Measurements from ENCODE around the gene FUBP3.

Gene FUBP3

DNA sequence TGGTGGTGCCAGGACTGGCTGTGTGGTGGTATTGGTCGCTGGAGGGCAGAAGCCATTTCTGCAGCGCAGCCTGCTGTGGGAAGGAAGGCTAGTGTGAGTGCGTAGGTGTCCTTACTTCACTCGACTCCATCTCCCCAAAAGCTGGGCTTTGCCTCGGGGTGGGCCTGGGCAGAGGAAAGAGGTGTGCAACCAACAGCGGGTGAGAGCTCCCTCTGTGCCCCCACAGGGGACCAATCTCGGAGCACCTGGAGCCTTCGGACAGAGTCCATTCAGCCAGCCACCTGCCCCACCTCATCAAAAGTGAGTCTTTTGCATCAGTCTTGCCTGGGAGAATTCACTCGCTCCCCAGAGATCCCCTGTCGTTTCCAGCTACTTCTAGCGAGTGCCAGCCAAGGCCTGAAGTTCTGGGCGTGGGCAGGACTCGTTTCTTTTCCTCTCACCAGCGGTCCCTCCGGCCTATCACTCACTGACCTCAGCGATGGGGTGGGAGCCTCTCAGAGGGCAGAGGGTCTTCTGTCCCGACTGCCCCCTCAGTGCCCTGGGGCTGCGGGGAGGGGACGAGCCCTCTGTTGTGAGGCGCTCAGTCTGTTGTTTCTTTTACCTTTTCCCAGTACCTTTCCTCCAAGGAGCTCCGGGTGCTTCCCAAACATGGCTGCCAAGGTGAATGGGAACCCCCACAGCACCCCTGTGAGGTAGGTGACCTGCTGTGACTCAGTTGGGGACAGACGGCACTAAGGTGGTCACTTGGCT, 52.1 kb downstream of the FUBP3 start:
- Histone ChIP-seq H3K27me3 (ENCODE audit: insufficient read depth, poor library complexity, severe bottlenecking) (no peaks in the 10 kb centered on the region), H3K4me3 (replicated peaks; ENCODE audit: insufficient read depth, low read length) (no peak overlapping the region), H3K27ac (replicated peaks) (no peak overlapping the region)
- no peak for DNase-seq (ENCODE audit: low read depth in 1 of 2, low spot score in 1 of 2)
- TF ChIP-seq CTCF (IDR thresholded peaks at IDR 0.05; ENCODE audit: insufficient read depth, low read length), result no peak
- TF ChIP-seq SPI1 (IDR thresholded peaks at IDR 0.05; ENCODE audit: borderline replicate concordance, low read depth), result no peak
- TF ChIP-seq GABPA (IDR thresholded peaks at IDR 0.05; ENCODE audit: low read depth), result no peak
- no peak for TF ChIP-seq POLR2AphosphoS5 (IDR thresholded peaks at IDR 0.05; ENCODE audit: low read depth)
- no peak for TF ChIP-seq REST (IDR thresholded peaks at IDR 0.05; ENCODE audit: insufficient replicate concordance, low read depth)

DNA sequence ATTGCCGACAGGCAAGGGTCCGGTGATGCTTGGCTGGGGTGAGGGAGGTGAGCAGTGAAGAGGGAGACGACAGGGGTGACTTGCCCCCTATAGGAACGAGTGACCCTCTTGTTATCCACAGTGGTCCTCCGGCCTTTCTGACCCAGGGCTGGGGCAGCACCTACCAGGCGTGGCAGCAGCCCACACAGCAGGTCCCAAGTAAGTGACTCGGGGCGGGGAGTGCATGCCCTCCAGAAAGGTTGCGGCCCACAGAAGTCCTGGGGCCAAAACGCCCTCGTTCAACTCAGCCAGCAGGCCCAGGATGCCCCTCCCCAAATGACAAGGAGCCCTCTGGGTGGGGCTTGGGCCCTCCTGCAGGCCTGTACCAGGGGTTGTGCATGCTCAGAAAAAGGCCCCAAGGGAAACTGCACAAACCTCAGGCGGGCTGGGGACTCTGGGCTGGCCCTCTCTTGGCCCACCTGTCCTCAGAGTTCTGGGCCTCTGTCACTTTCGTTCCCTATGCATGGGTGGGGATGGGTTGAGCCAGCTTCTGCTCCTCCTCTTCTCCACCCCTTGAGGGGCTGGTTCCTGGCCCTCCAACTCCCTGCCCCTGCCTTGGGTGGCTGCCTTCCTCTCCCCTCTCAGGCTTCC, 52.8 kb downstream of the FUBP3 start:
- no peaks in the 10 kb centered on the region for H3K27me3 ChIP-seq (ENCODE audit: insufficient read depth, poor library complexity, severe bottlenecking)
- no peak for DNase-seq (ENCODE audit: low read depth in 1 of 2, low spot score in 1 of 2)
- H3K4me3 ChIP-seq (replicated peaks; ENCODE audit: insufficient read depth, low read length), result no peak overlapping the region
- TF ChIP-seq REST (IDR thresholded peaks at IDR 0.05; ENCODE audit: insufficient replicate concordance, low read depth) (no peak), SPI1 (IDR thresholded peaks at IDR 0.05; ENCODE audit: borderline replicate concordance, low read depth) (no peak), POLR2AphosphoS5 (IDR thresholded peaks at IDR 0.05; ENCODE audit: low read depth) (no peak), GABPA (IDR thresholded peaks at IDR 0.05; ENCODE audit: low read depth) (no peak), CTCF (IDR thresholded peaks at IDR 0.05; ENCODE audit: insufficient read depth, low read length) (no peak)
- no peak overlapping the region for H3K27ac ChIP-seq (replicated peaks)

GRCh38 chr9:130632841-130633240, 53.5 kb downstream of the FUBP3 start:
- Histone ChIP-seq H3K27ac (replicated peaks) (no peak overlapping the region), H3K4me3 (replicated peaks; ENCODE audit: insufficient read depth, low read length) (no peak overlapping the region), H3K27me3 (ENCODE audit: insufficient read depth, poor library complexity, severe bottlenecking) (no peaks in the 10 kb centered on the region)
- no peak for DNase-seq (ENCODE audit: low read depth in 1 of 2, low spot score in 1 of 2)
- no peak for TF ChIP-seq GABPA (IDR thresholded peaks at IDR 0.05; ENCODE audit: low read depth)
- no peak for TF ChIP-seq SPI1 (IDR thresholded peaks at IDR 0.05; ENCODE audit: borderline replicate concordance, low read depth)
- no peak for TF ChIP-seq POLR2AphosphoS5 (IDR thresholded peaks at IDR 0.05; ENCODE audit: low read depth)
- TF ChIP-seq REST (IDR thresholded peaks at IDR 0.05; ENCODE audit: insufficient replicate concordance, low read depth), result no peak
- no peak for TF ChIP-seq CTCF (IDR thresholded peaks at IDR 0.05; ENCODE audit: insufficient read depth, low read length)
